HG02642 (cell line): Measurements from ENCODE around the gene ANKRD12.
"Not testable (repeated sequence)": the region's sequence is repeated elsewhere in the genome, so short reads cannot be mapped to it uniquely, and the experiment has no call there.

Experiments
- ATAC-seq: cut with Tn5 transposase; IDR thresholded peaks from one replicate; pipeline ENCODE4 v1.9.1; 2021; ENCODE audit warnings: mild to moderate bottlenecking; ENCODE audit not compliant: unreplicated experiment, poor library complexity

Gene ANKRD12

GRCh38 chr18:9136315-9137155 is at the start of gene ANKRD12:
Gene ANKRD12 (plus strand): TSS chr18:9136781. CDS start chr18:9182433, 45,652 bp downstream.
- peak; percentile 79 for ATAC-seq

DNA sequence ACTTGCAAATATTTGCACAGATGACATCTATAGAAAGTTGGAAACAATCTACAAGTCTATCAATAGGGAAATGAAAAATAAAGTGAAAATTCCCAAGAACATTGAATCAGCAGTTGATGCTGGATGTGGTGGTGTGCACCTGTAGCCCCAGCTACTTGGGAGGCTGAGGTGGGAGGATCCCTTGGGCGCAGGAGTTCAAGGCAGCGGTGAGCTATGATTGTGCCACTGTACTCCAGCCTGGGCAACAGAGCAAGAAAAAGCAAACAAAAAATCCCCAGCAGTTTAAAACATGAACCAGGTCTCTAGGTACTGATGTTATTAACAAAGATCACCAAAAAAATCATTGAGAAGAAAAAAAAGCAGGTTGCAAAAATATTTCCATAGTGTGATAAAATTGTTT is 49.4 kb upstream of the ANKRD12 start:
- no peak for ATAC-seq

GRCh38 chr18:9088252-9088651 is 48.3 kb upstream of the ANKRD12 start:
- no peak for ATAC-seq

DNA sequence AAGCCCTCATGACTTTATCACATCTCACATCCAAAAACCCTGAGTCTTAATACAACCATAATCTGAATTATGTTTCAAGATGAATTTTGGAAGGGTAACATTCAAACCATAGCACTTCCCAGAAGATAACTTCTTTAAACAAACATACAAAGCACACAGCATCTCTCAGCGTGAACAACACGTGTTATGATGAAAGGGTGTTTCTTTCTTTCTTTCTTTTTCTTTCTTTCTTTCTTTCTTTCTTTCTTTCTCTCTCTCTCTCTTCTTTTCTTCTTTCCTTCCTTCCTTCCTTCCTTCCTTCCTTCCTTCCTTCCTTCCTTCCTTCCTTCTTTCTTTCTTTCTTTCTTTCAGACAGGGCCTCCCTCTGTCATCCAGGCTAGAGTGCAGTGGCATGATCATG is 47.9 kb upstream of the ANKRD12 start:
- not testable (repeated sequence) for ATAC-seq

DNA sequence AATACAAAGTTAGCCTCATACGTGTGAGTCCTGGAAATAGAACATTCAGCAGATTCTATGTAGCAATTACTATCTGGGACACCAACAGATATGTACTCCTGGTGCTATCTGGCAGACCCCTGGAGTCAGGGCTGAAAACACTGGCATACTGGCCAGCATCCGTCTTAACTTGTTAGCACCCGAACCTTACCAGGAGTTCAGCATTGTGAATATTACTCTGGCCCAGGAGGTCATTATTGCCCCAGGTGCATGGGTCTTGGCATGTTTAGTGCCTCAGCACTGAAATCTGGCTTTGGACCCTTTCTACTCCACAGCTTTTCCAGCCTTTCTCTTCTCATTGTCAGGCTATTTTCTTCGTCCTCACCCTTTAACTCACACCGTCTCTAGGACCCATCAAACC is 46.0 kb upstream of the ANKRD12 start:
- no peak for ATAC-seq

- no peak for ATAC-seq
Measured at GRCh38 chr18:9091066-9091476, 45.5 kb upstream of the ANKRD12 start.

DNA sequence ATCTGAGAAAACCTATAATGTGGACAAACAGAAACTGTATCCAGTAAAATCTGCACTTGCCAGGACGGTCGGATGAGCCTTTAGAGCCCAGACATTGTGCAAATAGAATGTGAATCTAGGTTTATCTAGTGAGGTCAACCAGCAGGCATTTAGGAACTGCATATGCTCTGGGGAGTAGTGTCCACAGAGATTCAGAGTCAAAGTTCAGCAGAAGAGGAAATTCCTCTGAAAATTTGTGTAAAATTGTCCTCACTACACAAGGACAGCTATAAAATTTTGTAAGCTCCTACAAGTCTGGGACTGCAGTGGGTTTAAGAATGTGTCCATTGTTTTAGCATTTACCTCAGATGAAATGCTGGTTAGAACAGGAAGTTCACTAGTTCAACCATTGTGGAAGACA is 43.9 kb upstream of the ANKRD12 start:
- no peak for ATAC-seq

DNA sequence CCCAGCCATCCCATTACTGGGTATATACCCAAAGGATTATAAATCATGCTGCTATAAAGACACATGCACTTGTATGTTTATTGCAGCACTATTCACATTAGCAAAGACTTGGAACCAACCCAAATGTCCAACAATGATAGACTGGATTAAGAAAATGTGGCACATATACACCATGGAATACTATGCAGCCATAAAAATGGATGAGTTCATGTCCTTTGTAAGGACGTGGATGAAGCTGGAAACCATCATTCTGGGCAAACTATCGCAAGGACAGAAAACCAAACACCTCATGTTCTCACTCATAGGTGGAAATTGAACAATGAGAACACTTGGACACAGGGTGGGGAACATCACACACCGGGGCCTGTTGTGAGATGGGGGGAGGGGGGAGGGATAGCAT is 43.5 kb upstream of the ANKRD12 start:
- not testable (repeated sequence) for ATAC-seq

DNA sequence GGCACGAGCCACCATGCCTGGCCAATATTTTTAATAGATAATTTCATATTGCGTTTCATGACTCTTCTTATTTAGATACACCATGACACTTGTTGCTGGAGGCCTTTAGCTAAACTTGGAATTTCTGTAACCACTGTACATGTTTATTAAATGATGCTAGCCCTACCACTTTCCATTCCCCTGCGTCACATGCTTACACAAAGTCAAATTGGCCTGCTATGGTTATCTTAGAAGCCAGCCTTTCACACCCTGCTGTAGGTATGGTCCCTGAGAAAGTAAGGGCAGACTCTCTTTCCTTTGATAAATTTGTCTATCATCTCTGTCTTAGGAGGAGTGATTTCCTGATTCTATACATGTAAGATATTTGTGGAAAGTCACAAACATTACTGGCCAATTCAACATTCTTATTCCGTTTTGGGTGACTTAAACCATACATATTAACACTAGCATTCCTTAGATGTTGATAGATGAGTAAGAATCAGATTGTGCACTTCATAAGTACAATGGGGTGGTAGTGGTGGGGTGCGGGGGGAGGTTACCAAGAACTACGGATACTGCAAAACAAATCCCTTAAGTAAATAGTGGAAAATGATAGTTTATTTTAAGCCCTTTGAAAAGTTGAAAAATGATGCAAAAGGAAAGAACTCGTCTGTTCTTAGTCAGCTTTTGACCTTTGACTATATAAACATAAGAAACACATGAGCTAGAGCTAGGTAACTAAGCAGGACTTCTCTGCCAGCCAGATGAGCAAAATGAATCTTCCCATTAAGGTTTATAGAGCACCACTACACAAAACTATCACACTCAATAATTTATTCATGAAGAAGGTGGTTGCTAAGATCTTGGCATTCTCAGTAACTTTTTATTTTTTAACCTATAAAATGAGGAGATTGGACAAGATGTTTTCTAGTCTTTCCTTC is 42.0 kb upstream of the ANKRD12 start:
- no peak for ATAC-seq

- ATAC-seq = peak; percentile 87
Measured at GRCh38 chr18:9095297-9096006, 41.1 kb upstream of the ANKRD12 start.

- ATAC-seq = no peak
Measured at GRCh38 chr18:9096007-9096371, 40.6 kb upstream of the ANKRD12 start.

GRCh38 chr18:9096685-9097084 is 39.9 kb upstream of the ANKRD12 start:
- ATAC-seq = no peak

- ATAC-seq = no peak
Measured at GRCh38 chr18:9097349-9097748, 39.2 kb upstream of the ANKRD12 start.

DNA sequence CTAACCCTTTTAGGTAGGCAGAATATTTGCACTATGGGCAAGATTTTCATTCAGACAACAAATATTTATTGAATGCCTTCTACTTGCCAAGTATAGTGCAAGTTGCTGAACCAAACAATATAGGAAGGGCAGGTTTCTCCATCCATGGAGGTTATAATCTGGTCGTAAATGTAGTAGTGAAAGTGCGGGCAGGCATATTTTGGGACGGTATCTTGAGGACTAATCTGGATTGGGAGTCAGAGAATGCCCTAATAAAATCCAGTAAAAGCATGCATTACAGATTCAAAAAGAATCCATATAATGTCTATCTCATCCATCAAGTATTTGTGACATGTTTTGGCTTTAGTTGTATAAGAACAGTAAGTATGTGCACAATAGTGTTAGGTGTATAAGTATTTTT is 35.8 kb upstream of the ANKRD12 start:
- no peak for ATAC-seq

DNA sequence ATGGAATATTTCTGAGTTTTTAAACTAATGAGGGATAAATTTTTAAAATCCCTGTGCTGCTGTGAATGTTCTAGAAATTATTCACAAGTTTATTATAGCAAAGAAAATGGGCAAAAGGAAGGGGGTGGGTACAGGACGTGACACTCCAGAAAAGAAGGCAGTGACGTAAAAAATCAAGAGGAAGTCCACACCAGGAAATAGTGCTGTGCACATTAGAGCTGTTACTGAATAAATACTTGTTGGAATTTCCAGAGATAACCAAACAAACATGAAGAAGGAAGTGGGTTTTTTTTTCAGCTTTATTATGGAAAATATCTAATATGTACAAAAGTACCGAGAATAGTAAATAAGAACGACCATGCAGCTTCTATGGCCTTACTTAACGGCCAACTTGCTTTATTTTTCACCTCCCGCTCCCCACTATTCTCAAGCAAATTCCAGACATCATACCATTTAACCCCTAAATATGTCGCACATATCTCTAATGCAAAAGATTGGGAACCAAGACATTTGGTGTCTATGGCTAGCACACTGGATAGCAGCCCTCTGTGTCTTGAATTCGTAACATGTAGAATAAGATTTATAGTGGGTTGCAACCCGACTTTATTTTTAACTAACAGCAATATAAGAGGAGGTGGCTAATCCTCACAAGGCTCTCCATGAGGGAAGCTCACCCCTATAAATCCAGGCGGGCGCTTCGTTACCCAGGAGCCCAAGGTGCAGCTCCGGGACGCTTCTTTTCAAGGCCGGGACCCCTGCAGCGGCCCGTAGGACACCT is 34.7 kb upstream of the ANKRD12 start:
- peak; percentile 5 for ATAC-seq

DNA sequence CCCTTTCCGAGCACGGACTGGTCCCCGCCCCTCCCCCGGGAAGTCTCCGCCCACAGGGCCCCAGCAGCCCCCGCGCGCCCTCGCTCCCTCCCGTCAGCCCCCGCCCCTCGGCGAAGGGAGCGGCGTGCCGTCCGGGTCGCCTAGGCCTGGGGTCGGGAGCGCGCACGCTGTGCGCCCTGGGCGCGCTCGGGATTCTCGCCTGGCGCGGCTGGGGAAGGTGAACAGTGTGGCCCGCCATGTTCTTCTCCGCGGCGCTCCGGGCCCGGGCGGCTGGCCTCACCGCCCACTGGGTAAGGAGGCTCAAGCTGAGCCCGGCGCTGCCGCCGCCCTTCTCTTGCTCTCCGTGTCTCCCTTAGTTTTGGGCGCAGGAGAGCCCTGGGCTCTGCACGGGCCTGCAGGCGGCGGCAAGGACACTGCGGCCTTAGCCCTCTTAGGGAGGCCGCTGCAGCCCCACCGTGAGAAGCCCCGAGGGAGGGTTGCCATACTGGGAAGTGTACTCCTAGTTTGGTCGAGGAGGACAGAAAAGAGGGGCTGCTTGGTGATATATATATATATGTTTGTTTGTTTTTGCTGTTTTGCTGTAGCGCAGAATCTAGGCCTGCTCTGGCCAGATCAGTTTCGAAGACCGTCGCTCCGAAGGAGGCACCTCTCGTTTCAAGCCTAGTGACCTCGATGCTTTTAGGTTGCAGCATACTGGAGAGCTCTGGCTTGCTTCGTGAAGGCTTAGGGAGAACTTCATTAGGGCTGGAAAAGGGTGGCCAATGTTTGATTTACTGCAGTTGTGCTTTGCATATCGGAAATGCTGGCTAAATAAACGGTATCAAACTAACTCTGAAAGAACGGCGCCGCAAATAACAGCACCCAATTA is 33.8 kb upstream of the ANKRD12 start, which contains the start of gene NDUFV2:
Gene NDUFV2 (plus strand): TSS at position 192 of the 868 bp plus-strand sequence. CDS start 45 bp downstream, at position 237.
- ATAC-seq = peak; percentile 94

- no peak for ATAC-seq
Measured at GRCh38 chr18:9103376-9103873, 33.2 kb upstream of the ANKRD12 start.

DNA sequence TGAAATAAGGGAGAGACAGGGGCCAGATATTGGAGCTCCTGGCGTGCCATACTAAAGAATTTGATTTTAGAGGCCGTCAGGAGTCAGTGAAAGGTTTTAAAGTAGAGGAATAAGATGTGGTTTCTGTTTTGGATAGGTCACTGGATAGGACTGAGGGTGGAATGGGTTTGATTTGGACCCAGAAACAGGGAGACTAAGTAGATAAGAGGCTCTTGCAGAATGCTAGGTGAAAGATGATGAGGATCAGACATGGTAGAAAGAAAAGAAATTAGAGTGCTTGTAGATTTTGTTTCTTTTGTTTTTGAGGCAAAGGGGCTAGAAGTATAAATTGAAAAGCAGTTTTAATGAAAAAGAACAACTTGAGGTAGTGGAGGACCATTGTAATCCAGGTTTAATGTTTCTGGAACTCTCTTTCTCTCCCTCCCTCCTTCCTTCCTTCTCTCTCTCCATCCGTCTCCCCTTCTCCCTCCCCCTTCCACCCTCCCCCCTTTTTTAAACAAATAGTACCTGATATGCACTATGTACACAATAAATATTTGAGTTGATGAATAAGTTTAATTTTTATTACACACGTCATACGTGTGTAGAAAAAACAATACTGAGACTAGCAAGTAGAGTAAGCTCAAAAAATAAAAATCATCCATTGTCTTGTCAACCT is 32.2 kb upstream of the ANKRD12 start:
- ATAC-seq = no peak
